Kidney epithelial cell (primary cell): ENCODE measurements around the gene CFAP45. TPM values are rescaled to one million over a fixed set of nuclear protein-coding genes. Genes with fewer than 3 reads are reported as not detected.

Source experiments
- DNase-seq: peaks from one replicate; pipeline ENCODE4 v3.0.0-alpha.2; 2010; ENCODE audit warnings: low read depth
- H3K27me3 ChIP-seq: 2 replicates; pipeline ENCODE4 v1.6.0; 2011; ENCODE audit warnings: low read length; ENCODE audit not compliant: control insufficient read depth, insufficient read depth
- H3K36me3 ChIP-seq: 2 replicates; pipeline ENCODE4 v1.5.1; 2011; ENCODE audit warnings: low read length; ENCODE audit not compliant: control insufficient read depth, insufficient read depth
- H3K4me3 ChIP-seq: 2 replicates; pipeline ENCODE4 v1.5.1; 2011; ENCODE audit warnings: low read depth, mild to moderate bottlenecking, control low read depth, low read length
- total RNA-seq: library from RNA; depleted of rRNA; stranded (reverse); fragments of >200 nt; gene quantifications from 2 replicates; pipeline ENCODE4 v1.2.3, GENCODE V29; 2015
- TF ChIP-seq, protein P1 (sequence below): IDR thresholded peaks from 2 replicates; pipeline ENCODE4 v1.5.1; 2011; ENCODE audit warnings: mild to moderate bottlenecking, moderate library complexity, low read length, control low read depth, inconsistent platforms; ENCODE audit not compliant: insufficient read depth, poor library complexity, severe bottlenecking

The CFAP45 gene
- total RNA-seq, 1 donor from 2014 or later = 2.0 TPM

DNA sequence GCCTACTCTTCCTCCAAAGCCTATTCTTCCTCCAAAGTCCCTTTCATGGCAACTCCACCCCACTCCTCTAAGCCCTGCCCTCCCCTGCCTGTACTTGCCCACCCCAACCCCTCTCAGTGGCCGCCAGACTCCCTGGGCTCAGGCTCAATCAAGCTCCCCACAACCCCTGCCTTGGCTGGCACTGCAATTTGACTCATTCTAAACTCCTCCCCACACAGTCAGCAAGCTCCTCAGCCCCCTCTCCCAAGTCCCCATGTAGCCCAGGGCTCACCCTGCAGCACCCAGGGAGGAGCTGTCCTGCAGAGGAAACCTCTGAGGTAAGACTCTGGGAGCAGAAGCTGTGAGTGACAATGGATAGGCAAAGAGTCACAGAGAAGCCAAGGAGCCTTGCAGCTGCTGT, 33.9 kb downstream of the CFAP45 start:
- DNase-seq = no peak
- TF ChIP-seq, protein P1, sequence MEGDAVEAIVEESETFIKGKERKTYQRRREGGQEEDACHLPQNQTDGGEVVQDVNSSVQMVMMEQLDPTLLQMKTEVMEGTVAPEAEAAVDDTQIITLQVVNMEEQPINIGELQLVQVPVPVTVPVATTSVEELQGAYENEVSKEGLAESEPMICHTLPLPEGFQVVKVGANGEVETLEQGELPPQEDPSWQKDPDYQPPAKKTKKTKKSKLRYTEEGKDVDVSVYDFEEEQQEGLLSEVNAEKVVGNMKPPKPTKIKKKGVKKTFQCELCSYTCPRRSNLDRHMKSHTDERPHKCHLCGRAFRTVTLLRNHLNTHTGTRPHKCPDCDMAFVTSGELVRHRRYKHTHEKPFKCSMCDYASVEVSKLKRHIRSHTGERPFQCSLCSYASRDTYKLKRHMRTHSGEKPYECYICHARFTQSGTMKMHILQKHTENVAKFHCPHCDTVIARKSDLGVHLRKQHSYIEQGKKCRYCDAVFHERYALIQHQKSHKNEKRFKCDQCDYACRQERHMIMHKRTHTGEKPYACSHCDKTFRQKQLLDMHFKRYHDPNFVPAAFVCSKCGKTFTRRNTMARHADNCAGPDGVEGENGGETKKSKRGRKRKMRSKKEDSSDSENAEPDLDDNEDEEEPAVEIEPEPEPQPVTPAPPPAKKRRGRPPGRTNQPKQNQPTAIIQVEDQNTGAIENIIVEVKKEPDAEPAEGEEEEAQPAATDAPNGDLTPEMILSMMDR = no peak

DNA sequence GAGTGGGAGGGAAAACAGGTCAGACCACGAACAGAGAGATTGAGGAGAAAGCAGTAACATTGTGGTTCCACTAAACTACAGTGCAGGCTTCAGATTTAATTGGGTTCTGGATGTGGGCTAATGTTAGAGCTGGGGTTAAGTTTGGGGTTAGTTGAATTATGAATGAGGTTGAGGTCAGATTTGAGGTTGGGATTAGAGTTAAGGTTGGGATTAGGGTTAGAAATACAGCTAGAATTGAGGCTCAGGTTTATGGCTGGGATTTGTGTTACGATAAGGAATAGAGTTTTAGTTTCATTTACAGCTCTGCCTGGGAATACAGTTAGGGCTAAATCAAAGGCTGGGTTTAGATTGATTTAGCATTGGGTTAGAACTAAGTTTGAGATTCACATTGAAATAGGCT, 35.7 kb downstream of the CFAP45 start:
- no peak for DNase-seq
- TF ChIP-seq, protein P1 = no peak
- H3K27me3 ChIP-seq = no peaks in the 10 kb centered on the region
- no peaks in the 10 kb centered on the region for H3K36me3 ChIP-seq
- no peak overlapping the region for H3K4me3 ChIP-seq

More for the DNA sequence above, 33.9 kb downstream of the CFAP45 start:
- H3K27me3 ChIP-seq = no peaks in the 10 kb centered on the region
- H3K4me3 ChIP-seq = no peak overlapping the region
- H3K36me3 ChIP-seq = no peaks in the 10 kb centered on the region

DNA sequence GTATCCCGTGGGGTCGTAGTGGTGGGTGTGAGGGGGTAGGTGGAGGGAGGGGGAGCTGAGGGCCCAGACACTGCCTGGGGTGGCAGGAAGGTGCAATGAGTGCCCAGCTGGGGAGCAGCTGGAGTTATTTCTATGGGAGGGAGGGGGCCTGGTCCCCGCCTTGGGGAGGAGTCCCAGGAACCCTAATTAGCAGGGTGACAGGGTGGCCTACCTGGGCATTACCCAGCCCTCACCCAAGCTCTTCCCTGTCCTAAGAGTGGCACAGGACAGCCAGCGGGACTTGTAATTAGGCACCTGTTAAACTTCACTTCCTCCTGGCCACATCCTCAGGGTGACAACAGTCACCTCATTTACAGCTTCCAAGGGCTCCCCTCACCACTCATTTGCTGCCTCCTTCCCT, 37.4 kb downstream of the CFAP45 start, which contains the start of gene VSIG8:
Gene VSIG8 (minus strand): TSS at position 101 of the 400 bp plus-strand sequence. CDS start 136 bp downstream, outside the sequence.
- H3K4me3 ChIP-seq = no peak within 1 kb of the TSS
- TF ChIP-seq, protein P1 = no peak
- no peaks in the 10 kb centered on the region for H3K36me3 ChIP-seq
- no peaks in the 10 kb centered on the region for H3K27me3 ChIP-seq
- DNase-seq = no peak

DNA sequence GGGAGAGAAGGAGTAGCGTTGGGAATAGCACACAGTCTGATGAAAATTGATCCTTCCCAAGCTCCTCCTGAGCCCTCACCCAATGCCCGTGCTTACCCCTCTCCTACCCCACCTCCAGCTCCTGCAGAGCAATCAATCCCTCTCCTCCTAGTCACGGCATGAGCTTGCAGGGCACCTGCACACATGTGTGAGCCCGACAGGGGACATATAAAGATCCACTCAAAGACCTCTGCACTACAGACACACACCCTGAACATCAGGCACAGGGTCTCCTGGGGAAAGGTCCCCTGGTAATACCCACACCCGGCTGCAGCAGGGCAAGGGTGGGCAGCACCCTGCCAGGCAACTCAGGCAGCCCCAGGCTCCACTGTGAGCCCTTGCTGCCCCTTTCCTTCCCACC, 37.9 kb downstream of the CFAP45 start:
- H3K36me3 ChIP-seq = no peaks in the 10 kb centered on the region
- DNase-seq = no peak
- TF ChIP-seq, protein P1 = no peak
- no peaks in the 10 kb centered on the region for H3K27me3 ChIP-seq
- H3K4me3 ChIP-seq = no peak overlapping the region

DNA sequence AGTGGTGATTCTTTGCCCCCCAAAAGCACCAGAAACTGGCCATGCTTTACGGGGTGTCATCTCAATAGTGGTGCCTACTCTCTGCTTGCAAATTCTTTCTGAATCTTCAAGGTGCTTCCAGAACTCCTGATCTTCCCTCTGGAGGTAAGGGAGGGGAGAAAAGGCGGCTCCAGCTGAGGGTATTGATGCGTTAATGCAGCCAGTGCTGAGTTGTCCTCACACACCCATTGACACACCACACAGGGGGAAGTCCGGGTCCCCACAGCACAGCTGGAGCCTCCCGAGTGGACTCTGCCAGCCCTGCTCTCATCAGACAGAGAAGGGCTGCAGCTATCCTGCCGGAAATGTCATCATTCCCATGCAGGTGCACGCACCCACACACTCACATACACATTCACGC, 38.7 kb downstream of the CFAP45 start:
- no peaks in the 10 kb centered on the region for H3K27me3 ChIP-seq
- TF ChIP-seq, protein P1 = no peak
- no peak for DNase-seq
- no peaks in the 10 kb centered on the region for H3K36me3 ChIP-seq
- no peak overlapping the region for H3K4me3 ChIP-seq

DNA sequence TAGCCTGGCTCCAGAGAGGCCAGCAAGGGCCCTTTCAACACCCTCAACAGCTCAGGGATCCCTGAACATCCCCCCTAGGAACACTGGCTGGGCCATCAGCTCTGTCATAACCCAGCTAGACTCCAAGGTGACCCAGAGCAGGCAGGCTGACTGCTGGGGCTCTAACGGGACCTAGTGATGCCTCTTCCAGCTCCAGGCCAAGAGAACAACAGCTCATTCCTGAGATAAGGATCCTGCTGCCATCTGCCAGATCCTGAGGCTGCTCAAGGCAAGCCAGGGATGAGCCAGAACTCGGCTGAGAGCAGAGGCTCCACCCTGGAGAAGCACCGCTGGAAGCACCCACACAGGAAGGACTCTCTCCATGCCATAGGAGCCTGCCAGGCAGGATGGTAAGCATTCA, 39.5 kb downstream of the CFAP45 start:
- no peak overlapping the region for H3K4me3 ChIP-seq
- H3K36me3 ChIP-seq = no peaks in the 10 kb centered on the region
- no peak for DNase-seq
- TF ChIP-seq, protein P1 = no peak
- H3K27me3 ChIP-seq = no peaks in the 10 kb centered on the region
